ENCODE results near the gene FCF1.

- TF ChIP-seq, protein P1, sequence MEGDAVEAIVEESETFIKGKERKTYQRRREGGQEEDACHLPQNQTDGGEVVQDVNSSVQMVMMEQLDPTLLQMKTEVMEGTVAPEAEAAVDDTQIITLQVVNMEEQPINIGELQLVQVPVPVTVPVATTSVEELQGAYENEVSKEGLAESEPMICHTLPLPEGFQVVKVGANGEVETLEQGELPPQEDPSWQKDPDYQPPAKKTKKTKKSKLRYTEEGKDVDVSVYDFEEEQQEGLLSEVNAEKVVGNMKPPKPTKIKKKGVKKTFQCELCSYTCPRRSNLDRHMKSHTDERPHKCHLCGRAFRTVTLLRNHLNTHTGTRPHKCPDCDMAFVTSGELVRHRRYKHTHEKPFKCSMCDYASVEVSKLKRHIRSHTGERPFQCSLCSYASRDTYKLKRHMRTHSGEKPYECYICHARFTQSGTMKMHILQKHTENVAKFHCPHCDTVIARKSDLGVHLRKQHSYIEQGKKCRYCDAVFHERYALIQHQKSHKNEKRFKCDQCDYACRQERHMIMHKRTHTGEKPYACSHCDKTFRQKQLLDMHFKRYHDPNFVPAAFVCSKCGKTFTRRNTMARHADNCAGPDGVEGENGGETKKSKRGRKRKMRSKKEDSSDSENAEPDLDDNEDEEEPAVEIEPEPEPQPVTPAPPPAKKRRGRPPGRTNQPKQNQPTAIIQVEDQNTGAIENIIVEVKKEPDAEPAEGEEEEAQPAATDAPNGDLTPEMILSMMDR (IDR thresholded peaks at IDR 0.05), result no peak
- no peak for TF ChIP-seq POLR2A (IDR thresholded peaks at IDR 0.05)
These were observed 71.7 kb downstream of the FCF1 start for GRCh38 chr14:74784634-74785033.
